RCC 7860 (cell line): Measurements from ENCODE around the gene HSF2BP.
"Not testable (repeated sequence)": the region's sequence is repeated elsewhere in the genome, so short reads cannot be mapped to it uniquely, and the experiment has no call there.

Source experiments
- DNase-seq: peaks from one replicate; pipeline ENCODE4 v3.0.0-alpha.2; 2015; ENCODE audit warnings: low spot score
- FAIRE-seq: peaks from 2 replicates; lab custom pipeline; 2012; peaks lifted over from hg19 to GRCh38; lab: Jason Lieb, UNC

The HSF2BP gene

DNA sequence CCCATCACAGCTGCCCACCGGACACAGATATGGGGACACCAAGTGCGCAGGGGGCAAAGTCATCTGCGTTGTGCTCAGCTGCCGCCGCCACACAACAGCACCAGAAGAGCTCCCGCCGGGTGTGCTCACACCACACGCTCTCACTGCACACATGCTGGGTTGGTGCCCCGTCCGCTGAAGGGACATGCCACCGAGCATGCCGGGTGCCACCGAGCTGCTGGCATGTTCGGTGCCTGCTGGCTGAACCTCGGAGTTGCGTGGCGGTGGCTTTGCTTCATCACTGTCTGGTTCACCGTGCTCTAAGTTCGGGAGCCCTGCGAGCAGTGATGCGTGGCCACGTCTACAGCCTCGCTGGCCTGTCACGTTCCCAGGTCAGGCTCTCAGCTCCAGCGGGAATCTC lies 174.3 kb downstream of the HSF2BP start:
- not testable (repeated sequence) for DNase-seq

DNA sequence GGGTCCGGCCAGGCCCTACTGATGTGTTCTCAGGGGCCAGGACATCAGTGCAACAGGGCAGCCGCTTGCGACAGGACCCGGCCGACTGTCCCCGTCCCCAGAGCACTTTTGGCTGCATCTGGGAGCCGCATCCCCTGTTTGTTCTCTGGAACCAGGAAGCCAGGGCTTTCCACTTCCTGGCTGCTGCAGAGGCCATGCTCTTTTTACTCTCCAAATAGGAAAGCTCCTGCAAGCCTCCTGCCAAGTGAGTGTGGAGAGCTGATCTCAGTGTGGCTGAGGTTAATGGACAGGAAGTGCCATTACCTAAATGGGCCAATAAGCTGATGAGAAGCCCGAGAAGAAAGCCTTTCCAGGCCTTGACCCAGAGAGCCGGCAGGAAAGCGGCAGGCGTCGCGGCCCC lies 180.1 kb downstream of the HSF2BP start:
- not testable (repeated sequence) for DNase-seq, FAIRE-seq

More for the DNA sequence above, 174.3 kb downstream of the HSF2BP start:
- FAIRE-seq = not testable (repeated sequence)
